GM12878 (cell line): ENCODE measurements around the gene SLX9.

Experiments
- SPI1 ChIP-seq: IDR thresholded peaks from 2 replicates; pipeline ENCODE4 v1.6.1; 2011; ENCODE audit warnings: low read depth, mild to moderate bottlenecking, low read length, moderate library complexity, borderline replicate concordance; ENCODE audit not compliant: insufficient read depth
- SREBF2 ChIP-seq: IDR thresholded peaks from 2 replicates; pipeline ENCODE4 v1.6.1; 2012; ENCODE audit warnings: mild to moderate bottlenecking, low read length

- TF ChIP-seq SPI1 (no peak), SREBF2 (no peak)
These were observed 4.1 kb downstream of the SLX9 start for GRCh38 chr21:44943686-44944550.
